DOHH2 (cell line): ENCODE measurements around the gene CYP2E1.
A peak's percentile ranks its signal among the peaks of the same experiment; 100 is the strongest.
"Not testable (repeated sequence)": the region's sequence is repeated elsewhere in the genome, so short reads cannot be mapped to it uniquely, and the experiment has no call there.

Source experiments
- H3F3A ChIP-seq: fragments of 200-600 bp; sonication (generic), shearing (Covaris generic); 2 replicates; pipeline ENCODE4 v1.6.0; 2016; ENCODE audit warnings: antibody characterized with exemption, mild to moderate bottlenecking; ENCODE audit not compliant: control insufficient read depth, insufficient read depth
- H3K27ac ChIP-seq: fragments of 200-600 bp; sonication (generic); 2 replicates; pipeline ENCODE4 v1.5.1; 2014; ENCODE audit warnings: low read depth, mild to moderate bottlenecking, low read length, moderate library complexity
- H3K27me3 ChIP-seq: fragments of 200-600 bp; sonication (generic); 2 replicates; pipeline ENCODE4 v1.6.1; 2014; ENCODE audit warnings: mild to moderate bottlenecking, low read length, mixed read lengths; ENCODE audit not compliant: control insufficient read depth
- H3K36me3 ChIP-seq: fragments of 200-600 bp; sonication (generic); 2 replicates; pipeline ENCODE4 v1.6.1; 2014; ENCODE audit warnings: mild to moderate bottlenecking, low read length, moderate library complexity, mixed read lengths; ENCODE audit not compliant: control insufficient read depth
- H3K4me1 ChIP-seq: fragments of 200-600 bp; sonication (generic); 2 replicates; pipeline ENCODE4 v1.6.1; 2014; ENCODE audit warnings: mild to moderate bottlenecking, low read length, mixed read lengths; ENCODE audit not compliant: control insufficient read depth
- H3K4me2 ChIP-seq: fragments of 200-600 bp; sonication (generic); 2 replicates; pipeline ENCODE4 v1.6.0; 2014; ENCODE audit warnings: mild to moderate bottlenecking, low read length, moderate library complexity
- H3K4me3 ChIP-seq: fragments of 200-600 bp; sonication (generic); 2 replicates; pipeline ENCODE4 v1.5.1; 2014; ENCODE audit warnings: mild to moderate bottlenecking, low read length, mixed read lengths
- H3K79me2 ChIP-seq: fragments of 200-600 bp; sonication (generic); 2 replicates; pipeline ENCODE4 v1.6.1; 2014; ENCODE audit warnings: mild to moderate bottlenecking, low read length, mixed read lengths; ENCODE audit not compliant: control insufficient read depth
- H3K9me2 ChIP-seq: fragments of 200-600 bp; sonication (generic); replicated peaks from 2 replicates; pipeline ENCODE4 v1.6.1; 2014; ENCODE audit warnings: mild to moderate bottlenecking, low read length, mixed read lengths; ENCODE audit not compliant: control insufficient read depth
- H3K9me3 ChIP-seq: fragments of 200-600 bp; sonication (generic); 2 replicates; pipeline ENCODE4 v1.6.1; 2014; ENCODE audit warnings: antibody characterized with exemption, low read length, mixed read lengths; ENCODE audit not compliant: control insufficient read depth, insufficient read depth
- H4K20me1 ChIP-seq: fragments of 200-600 bp; sonication (generic); 2 replicates; pipeline ENCODE4 v1.6.0; 2014; ENCODE audit warnings: low read depth, mild to moderate bottlenecking, antibody characterized with exemption, low read length, moderate library complexity; ENCODE audit not compliant: control insufficient read depth, insufficient read depth
- CTCF ChIP-seq: fragments of 200-600 bp; sonication (generic); IDR thresholded peaks from one replicate; pipeline ENCODE4 v1.5.1; 2014; ENCODE audit warnings: antibody characterized with exemption, mild to moderate bottlenecking, low read depth, low read length; ENCODE audit not compliant: poor library complexity, severe bottlenecking
- EZH2phosphoT487 ChIP-seq: fragments of 200-600 bp; sonication (generic); IDR thresholded peaks from 2 replicates; pipeline ENCODE4 v1.6.1; 2017; ENCODE audit warnings: borderline replicate concordance, mild to moderate bottlenecking, antibody characterized with exemption, low read length, moderate library complexity, mixed read lengths

CYP2E1 gene

GRCh38 chr10:133515471-133515870, 11.7 kb upstream of the CYP2E1 start:
- no peaks in the 10 kb centered on the region for H3K9me2 ChIP-seq
- H3K27me3 ChIP-seq: peaks cover 5% of the 10 kb centered on the region; the same call in 1 of the 2 replicates
- no peak overlapping the region for H3K4me3 ChIP-seq
- no peaks in the 10 kb centered on the region for H3F3A ChIP-seq
- H3K9me3 ChIP-seq: no peaks in the 10 kb centered on the region
- H3K79me2 ChIP-seq: no peaks in the 10 kb centered on the region
- H3K27ac ChIP-seq: no peak overlapping the region
- H3K4me2 ChIP-seq: no peak overlapping the region
- TF ChIP-seq CTCF: no peak
- TF ChIP-seq EZH2phosphoT487: no peak
- peaks cover 8% of the 10 kb centered on the region for H3K4me1 ChIP-seq
- H4K20me1 ChIP-seq: no peaks in the 10 kb centered on the region
- H3K36me3 ChIP-seq: no peaks in the 10 kb centered on the region

- Histone ChIP-seq H4K20me1 (no peaks in the 10 kb centered on the region), H3K4me2 (no peak overlapping the region), H3K4me3 (no peak overlapping the region), H3K9me2 (no peaks in the 10 kb centered on the region), H3K79me2 (no peaks in the 10 kb centered on the region), H3K27me3 (peaks cover 7% of the 10 kb centered on the region), H3K27ac (no peak overlapping the region), H3K4me1 (peaks cover 13% of the 10 kb centered on the region), H3K36me3 (no peaks in the 10 kb centered on the region), H3F3A (no peaks in the 10 kb centered on the region), H3K9me3 (no peaks in the 10 kb centered on the region)
- no peak for TF ChIP-seq EZH2phosphoT487
- TF ChIP-seq CTCF: no peak
Observed at GRCh38 chr10:133516057-133516456, 11.1 kb upstream of the CYP2E1 start.

GRCh38 chr10:133518517-133518916, 8.6 kb upstream of the CYP2E1 start:
- H3K27ac ChIP-seq, H3F3A ChIP-seq, H3K36me3 ChIP-seq, H3K4me3 ChIP-seq, H3K4me2 ChIP-seq, H4K20me1 ChIP-seq, H3K9me3 ChIP-seq, H3K9me2 ChIP-seq, H3K27me3 ChIP-seq, H3K79me2 ChIP-seq: not testable (repeated sequence)
- peaks cover 13% of the 10 kb centered on the region for H3K4me1 ChIP-seq

GRCh38 chr10:133520193-133520738, 6.9 kb upstream of the CYP2E1 start:
- Histone ChIP-seq H3K36me3 (no peaks in the 10 kb centered on the region), H3K9me3 (no peaks in the 10 kb centered on the region), H3K9me2 (no peaks in the 10 kb centered on the region), H3K27me3 (peaks cover 3% of the 10 kb centered on the region; the same call in 1 of the 2 replicates), H3K27ac (no peak overlapping the region), H3K4me3 (peak overlapping the region; percentile 77), H3K79me2 (no peaks in the 10 kb centered on the region), H3K4me1 (peaks cover 13% of the 10 kb centered on the region), H4K20me1 (no peaks in the 10 kb centered on the region), H3F3A (no peaks in the 10 kb centered on the region), H3K4me2 (peak overlapping the region; percentile 86)
- peak; percentile 93 for TF ChIP-seq CTCF
- TF ChIP-seq EZH2phosphoT487: no peak
